NCI-H460 (cell line): ENCODE data around the gene SLC44A4. TPM values are rescaled to one million over a fixed set of nuclear protein-coding genes. Genes with fewer than 3 reads are reported as not detected.

ENCODE experiments used
- DNase-seq: peaks from one replicate; pipeline ENCODE4 v3.0.0-alpha.2; 2016; ENCODE audit warnings: low read depth; ENCODE audit errors: extremely low read depth
- total RNA-seq: library from RNA; depleted of rRNA; stranded (reverse); fragments of >200 nt; shearing (Covaris generic); gene quantifications from 2 replicates; pipeline ENCODE4 v1.2.3, GENCODE V29; 2014

Gene SLC44A4
- total RNA-seq, 1 experiment from 2014 or later = 0.07 TPM

GRCh38 chr6:31901953-31902643, 23.3 kb upstream of the SLC44A4 start, which contains the start of gene ZBTB12:
Gene ZBTB12 (minus strand): TSS chr6:31902086. CDS start chr6:31901305, 781 bp downstream.
- DNase-seq = peak; percentile 87

DNA sequence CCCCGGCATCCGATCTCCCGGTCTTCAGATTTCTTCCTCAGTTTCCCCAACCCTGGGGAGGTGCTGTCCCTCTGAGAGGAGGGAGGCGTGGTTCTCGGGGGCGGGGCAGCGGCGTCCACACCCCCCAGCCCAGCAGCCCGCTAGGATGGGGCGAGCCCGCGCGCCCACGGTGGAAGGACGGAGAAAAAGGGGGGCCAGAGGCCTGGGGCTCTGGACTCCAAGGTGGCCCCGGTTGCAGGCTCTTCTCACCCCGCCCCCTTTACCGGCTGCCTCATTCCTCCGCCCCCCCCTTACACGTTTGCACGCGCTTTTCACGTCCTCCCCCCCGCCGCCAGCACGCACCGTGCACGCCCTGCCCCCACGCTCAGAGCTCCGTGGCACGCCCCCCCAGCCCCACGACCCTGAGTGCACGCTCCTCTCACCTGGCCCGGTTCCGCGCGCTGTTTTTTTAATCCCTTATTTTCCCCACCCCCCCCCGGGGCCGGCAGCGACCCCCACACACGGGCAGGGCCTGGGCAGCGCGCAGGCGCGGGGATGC, 22.7 kb upstream of the SLC44A4 start:
- DNase-seq = no peak

GRCh38 chr6:31900917-31901414, 22.2 kb upstream of the SLC44A4 start:
- DNase-seq = no peak

- DNase-seq = no peak
Measured at GRCh38 chr6:31899882-31900722, 21.3 kb upstream of the SLC44A4 start.

GRCh38 chr6:31899215-31899614, 20.4 kb upstream of the SLC44A4 start:
- DNase-seq = no peak

DNA sequence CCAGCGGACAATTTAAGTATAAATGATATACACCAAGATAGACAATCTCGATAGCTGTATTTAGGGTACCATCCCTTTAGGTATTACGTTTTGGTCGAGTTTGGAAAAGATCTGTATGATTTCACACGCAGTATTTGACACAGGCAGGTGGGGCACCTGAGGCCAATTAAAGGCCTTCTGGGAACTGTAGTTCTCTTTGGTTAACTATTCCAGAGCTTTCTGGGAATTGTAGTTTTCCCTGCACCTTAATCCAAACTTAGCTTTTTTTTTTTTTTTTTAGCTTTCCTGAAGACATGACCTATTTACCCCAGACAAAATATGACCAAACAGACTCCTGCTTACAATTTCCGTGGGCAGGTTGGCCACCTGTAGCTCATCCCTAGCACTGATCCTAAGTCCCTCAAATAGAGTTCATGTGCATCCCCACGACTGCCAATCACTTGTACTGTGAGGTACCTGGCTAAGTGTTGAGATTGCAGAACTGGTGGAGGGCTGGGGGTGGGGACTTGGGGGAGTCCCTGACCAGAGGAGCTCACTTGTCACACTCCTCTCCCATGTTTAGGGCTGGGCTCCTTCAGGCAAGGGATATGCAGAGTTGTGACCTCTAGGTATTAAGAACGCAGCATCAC, 19.7 kb upstream of the SLC44A4 start:
- no peak for DNase-seq

GRCh38 chr6:31897612-31898382, 19.0 kb upstream of the SLC44A4 start, which contains the start of gene EHMT2:
Gene EHMT2 (minus strand): TSS chr6:31897698. CDS start chr6:31897677, 21 bp downstream.
- peak; percentile 61 for DNase-seq

GRCh38 chr6:31896856-31897611, 18.2 kb upstream of the SLC44A4 start:
- no peak for DNase-seq

DNA sequence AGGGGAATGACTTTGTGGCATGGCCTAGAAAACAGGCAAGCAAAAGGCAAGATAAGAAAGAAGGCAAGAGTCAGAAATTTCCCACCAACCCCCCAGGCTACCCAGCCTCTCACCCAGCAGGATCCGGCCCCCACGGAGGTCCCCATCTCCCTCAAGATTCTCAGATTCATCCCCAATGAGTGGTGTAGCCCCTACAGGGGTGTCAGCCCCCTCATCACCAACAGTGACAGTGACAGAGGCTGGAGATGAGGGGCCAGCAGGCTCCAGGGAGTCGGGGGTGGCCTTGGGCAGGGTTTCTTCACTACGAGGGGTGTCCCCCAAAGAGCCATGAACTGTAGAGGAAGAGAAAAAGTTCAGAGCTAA, 17.7 kb upstream of the SLC44A4 start:
- no peak for DNase-seq

- no peak for DNase-seq
Measured at GRCh38 chr6:31892821-31893220, 14.0 kb upstream of the SLC44A4 start.

DNA sequence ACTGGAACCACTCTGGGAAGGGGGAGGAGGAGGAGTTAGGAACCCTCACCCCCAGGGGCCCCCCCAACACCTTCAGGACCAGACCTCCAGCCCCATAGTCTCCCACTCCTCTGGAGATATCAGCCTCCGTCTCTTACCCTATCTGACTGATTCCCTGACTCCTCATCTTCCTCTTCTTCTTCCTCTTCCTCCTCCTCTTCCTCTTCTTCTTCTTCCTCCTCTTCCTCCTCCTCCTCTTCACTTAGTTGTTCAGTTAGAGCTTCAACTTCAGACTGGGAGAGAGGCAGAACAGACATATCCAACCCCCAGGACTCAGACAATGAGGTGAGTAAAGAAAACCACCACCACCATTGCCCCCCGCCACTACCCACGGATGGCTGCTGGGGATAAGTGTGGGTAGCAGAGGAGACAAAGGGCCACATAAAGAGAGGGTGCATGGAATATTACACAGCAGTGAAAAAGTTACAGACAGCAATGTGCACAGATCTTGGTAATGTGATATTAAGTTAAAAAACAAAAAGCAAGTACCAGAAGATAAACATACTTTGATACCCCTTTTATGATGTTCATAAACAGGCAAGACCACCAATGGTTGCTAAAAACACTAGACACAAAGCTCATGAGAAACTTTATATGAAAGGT, 10.7 kb upstream of the SLC44A4 start:
- DNase-seq = no peak

GRCh38 chr6:31888276-31889258, 9.8 kb upstream of the SLC44A4 start:
- DNase-seq = no peak

GRCh38 chr6:31887173-31888007, 8.6 kb upstream of the SLC44A4 start:
- DNase-seq = no peak

- DNase-seq = no peak
Measured at GRCh38 chr6:31886541-31886991, 7.8 kb upstream of the SLC44A4 start.

DNA sequence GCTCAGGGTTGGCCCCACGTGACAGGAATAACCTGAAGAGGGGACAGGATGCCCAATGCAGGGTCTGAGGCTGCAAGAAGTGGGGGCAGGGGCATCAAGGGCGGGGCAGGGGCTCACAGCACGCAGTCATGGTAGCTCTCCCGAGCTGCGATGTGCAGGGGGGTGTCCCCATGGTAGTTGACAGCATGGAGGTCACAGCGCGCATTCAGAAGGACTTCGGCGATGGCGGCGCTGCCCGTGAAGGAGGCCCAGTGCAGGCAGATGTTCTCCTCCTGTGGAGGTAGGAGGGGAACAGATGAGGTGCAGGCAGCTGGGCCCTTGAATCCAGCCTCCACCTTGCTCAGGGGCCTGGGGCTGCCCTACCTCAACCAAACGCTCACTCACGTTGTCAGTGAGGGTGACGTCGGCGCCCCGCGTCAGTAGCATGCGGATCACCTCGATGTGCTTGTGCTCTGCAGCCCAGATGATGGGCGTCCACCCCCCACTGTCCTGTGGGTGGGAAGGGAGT, 5.8 kb upstream of the SLC44A4 start:
- no peak for DNase-seq

DNA sequence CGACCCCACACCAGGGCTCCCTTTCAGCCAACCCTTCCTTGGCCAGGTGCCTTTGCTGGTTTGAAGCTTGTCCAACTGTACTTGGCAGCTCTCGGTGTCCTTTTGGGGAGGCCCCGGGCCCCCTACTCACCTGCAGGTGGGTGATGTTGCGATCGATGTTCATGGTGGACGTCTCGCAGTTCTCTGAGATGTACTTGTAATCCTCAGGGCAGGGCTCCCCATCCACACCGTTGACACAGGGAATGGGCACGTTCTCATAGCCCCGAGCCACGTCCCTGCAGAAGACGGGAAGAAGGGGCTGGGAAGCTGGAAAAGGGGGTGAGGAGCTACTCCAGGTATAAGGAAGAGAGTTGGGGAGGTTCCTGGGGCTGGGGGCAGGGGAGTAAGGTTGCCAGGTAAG, 4.9 kb upstream of the SLC44A4 start:
- DNase-seq = no peak

GRCh38 chr6:31882344-31882743, 3.5 kb upstream of the SLC44A4 start:
- no peak for DNase-seq
